Ectodermal cell (in vitro differentiated cells): Measurements from ENCODE around the gene EYA4.
A peak's percentile ranks its signal among the peaks of the same experiment; 100 is the strongest.

Experiments used
- H3K27ac ChIP-seq: 2 replicates; pipeline ENCODE4 v1.7.0; 2013; ENCODE audit warnings: mild to moderate bottlenecking, low read depth, low read length; ENCODE audit not compliant: insufficient read depth, poor library complexity, severe bottlenecking
- H3K27me3 ChIP-seq: 2 replicates; pipeline ENCODE4 v1.7.0; 2013; ENCODE audit warnings: mild to moderate bottlenecking, low read length; ENCODE audit not compliant: insufficient read depth, control insufficient read depth, poor library complexity, severe bottlenecking
- H3K36me3 ChIP-seq: one replicate; pipeline ENCODE4 v1.7.0; 2013; ENCODE audit warnings: low read length; ENCODE audit not compliant: control insufficient read depth, insufficient read depth
- H3K4me1 ChIP-seq: one replicate; pipeline ENCODE4 v1.7.0; 2013; ENCODE audit warnings: low read length; ENCODE audit not compliant: control insufficient read depth, insufficient read depth
- H3K4me3 ChIP-seq: 2 replicates; pipeline ENCODE4 v1.7.0; 2013; ENCODE audit warnings: low read depth, low read length, control low read depth; ENCODE audit not compliant: insufficient read depth
- H3K9me3 ChIP-seq: 2 replicates; pipeline ENCODE4 v1.7.0; 2013; ENCODE audit warnings: mild to moderate bottlenecking, low read length, moderate library complexity; ENCODE audit not compliant: control insufficient read depth
- WGBS, 2 experiments: methylation state at CpG; one replicate each; pipeline ENCODE4 v1.1.7; 2013; ENCODE audit warnings: missing lambda C conversion rate in 2 of 2; 5-methylcytosine and 5-hydroxymethylcytosine counted together

The EYA4 gene

GRCh38 chr6:133567636-133568035 lies 326.5 kb downstream of the EYA4 start:
- Histone ChIP-seq H3K9me3 (no peaks in the 10 kb centered on the region), H3K4me1 (no peaks in the 10 kb centered on the region), H3K27me3 (no peaks in the 10 kb centered on the region), H3K4me3 (no peak overlapping the region), H3K27ac (no peak overlapping the region), H3K36me3 (no peaks in the 10 kb centered on the region)
- 90 to 94% methylated on average over 6 of the region's 6 CpGs for WGBS, 2 experiments

- peak overlapping the region; percentile 35 for H3K4me3 ChIP-seq
- no peaks in the 10 kb centered on the region for H3K27me3 ChIP-seq
- no peaks in the 10 kb centered on the region for H3K4me1 ChIP-seq
- no peaks in the 10 kb centered on the region for H3K36me3 ChIP-seq
- H3K27ac ChIP-seq, result no peak overlapping the region
- 8 to 9% methylated on average over 13 to 15 of the region's 18 CpGs for WGBS, 2 experiments
- H3K9me3 ChIP-seq, result no peaks in the 10 kb centered on the region
These were observed 328.1 kb downstream of the EYA4 start for GRCh38 chr6:133568970-133569889.

- no peak overlapping the region for H3K27ac ChIP-seq
- H3K27me3 ChIP-seq, result no peaks in the 10 kb centered on the region
- H3K4me3 ChIP-seq, result no peak overlapping the region
- no peaks in the 10 kb centered on the region for H3K36me3 ChIP-seq
- H3K4me1 ChIP-seq, result no peaks in the 10 kb centered on the region
- no peaks in the 10 kb centered on the region for H3K9me3 ChIP-seq
- 87 to 93% methylated on average over 2 to 3 of the region's 3 CpGs for WGBS, 2 experiments
These were observed 330.5 kb downstream of the EYA4 start for GRCh38 chr6:133571681-133572080.

GRCh38 chr6:133577851-133578250 lies 336.7 kb downstream of the EYA4 start:
- WGBS, 2 experiments, result 98 to 100% methylated on average over 1 of the region's 1 CpG
- H3K4me1 ChIP-seq, result no peaks in the 10 kb centered on the region
- H3K27ac ChIP-seq, result no peak overlapping the region
- no peaks in the 10 kb centered on the region for H3K27me3 ChIP-seq
- H3K36me3 ChIP-seq, result no peaks in the 10 kb centered on the region
- H3K4me3 ChIP-seq, result no peak overlapping the region
- H3K9me3 ChIP-seq, result no peaks in the 10 kb centered on the region
